ENCODE results near the gene KDM2A.
A peak's percentile ranks its signal among the peaks of the same experiment; 100 is the strongest.
"Not testable (repeated sequence)": the region's sequence is repeated elsewhere in the genome, so short reads cannot be mapped to it uniquely, and the experiment has no call there.

Gene KDM2A

DNA sequence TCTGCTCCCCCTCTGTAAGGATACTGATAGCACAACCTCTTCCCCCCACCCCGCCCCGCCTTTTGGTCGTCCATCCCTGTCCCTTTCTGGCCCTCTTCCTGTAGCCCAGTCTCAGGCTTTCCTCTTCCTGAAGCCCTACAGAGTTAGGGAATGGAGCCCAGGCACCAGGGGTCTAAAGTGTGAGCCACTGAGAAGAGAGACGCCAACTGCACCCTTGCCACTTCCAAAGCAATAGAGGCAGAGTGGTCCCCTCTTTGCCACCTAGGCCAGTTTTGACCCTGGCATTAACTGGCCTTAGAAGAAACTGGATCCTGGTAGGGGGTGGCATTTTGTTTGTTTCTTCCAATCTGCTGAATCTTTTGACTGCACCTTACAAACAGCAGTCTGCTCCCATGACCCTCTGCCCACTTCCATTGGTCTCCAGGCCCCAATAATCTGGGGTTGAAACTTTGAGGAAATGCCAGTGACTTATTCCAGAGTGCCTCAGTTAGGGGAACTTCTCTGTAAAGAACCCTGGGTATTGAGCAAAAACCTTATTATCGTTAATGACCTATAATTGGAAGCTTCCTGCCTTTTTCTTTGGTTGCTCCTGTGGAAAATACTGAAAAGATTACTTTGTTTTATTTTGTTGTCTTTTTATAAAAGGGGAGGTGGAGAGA is 137.5 kb downstream of the KDM2A start:
- Histone ChIP-seq H3K9me3 (ENCODE audit: control insufficient read depth, low read length) (no peaks in the 10 kb centered on the region), H4K91ac (ENCODE audit: low read length) (no peak overlapping the region), H3K14ac (ENCODE audit: low read length in 2 of 2) (no peak overlapping the region), H2BK15ac (ENCODE audit: low read depth, poor library complexity, severe bottlenecking) (no peak overlapping the region), H3K4me2 (ENCODE audit: low read length, poor library complexity, severe bottlenecking) (no peak overlapping the region), H3K23ac (ENCODE audit: low read length in 2 of 2) (no peak overlapping the region), H3K27me3 (ENCODE audit: control insufficient read depth in 1 of 2, insufficient read depth in 1 of 2, low read length in 2 of 2) (no peaks in the 10 kb centered on the region), H3K27ac (ENCODE audit: low read length, poor library complexity, severe bottlenecking) (no peak overlapping the region), H3K4me1 (ENCODE audit: control insufficient read depth, insufficient read depth, low read depth, low read length) (peaks cover 3% of the 10 kb centered on the region), H3K79me1 (replicated peaks; ENCODE audit: low read length, poor library complexity, severe bottlenecking) (peaks cover 25% of the 10 kb centered on the region), H3K18ac (ENCODE audit: low read depth in 1 of 2, low read length in 2 of 2) (no peak overlapping the region), H3K4me3 (ENCODE audit: insufficient read depth in 1 of 2, low read depth in 1 of 2, low read length in 2 of 2) (no peak overlapping the region), H2BK12ac (ENCODE audit: low read length in 2 of 2) (no peak overlapping the region), H3K4ac (ENCODE audit: low read depth in 1 of 2, low read length in 2 of 2) (no peak overlapping the region), H2AK5ac (ENCODE audit: low read length, severe bottlenecking) (no peak overlapping the region), H2BK120ac (ENCODE audit: low read depth, low read length) (no peak overlapping the region), H3K36me3 (ENCODE audit: control insufficient read depth in 1 of 2, insufficient read depth in 2 of 2, low read depth in 1 of 2, low read length in 2 of 2) (peaks cover 56 to 60% of the 10 kb centered on the region in 2 experiments), H3K9ac (ENCODE audit: low read length) (no peak overlapping the region), H4K8ac (ENCODE audit: low read length) (no peak overlapping the region), H2BK5ac (ENCODE audit: low read depth, low read length, poor library complexity, severe bottlenecking) (no peak overlapping the region), H2AFZ (ENCODE audit: low read depth, low read length) (no peak overlapping the region)
- DNase-seq, result no peak
- 91% methylated on average over 5 of the region's 5 CpGs for WGBS

DNA sequence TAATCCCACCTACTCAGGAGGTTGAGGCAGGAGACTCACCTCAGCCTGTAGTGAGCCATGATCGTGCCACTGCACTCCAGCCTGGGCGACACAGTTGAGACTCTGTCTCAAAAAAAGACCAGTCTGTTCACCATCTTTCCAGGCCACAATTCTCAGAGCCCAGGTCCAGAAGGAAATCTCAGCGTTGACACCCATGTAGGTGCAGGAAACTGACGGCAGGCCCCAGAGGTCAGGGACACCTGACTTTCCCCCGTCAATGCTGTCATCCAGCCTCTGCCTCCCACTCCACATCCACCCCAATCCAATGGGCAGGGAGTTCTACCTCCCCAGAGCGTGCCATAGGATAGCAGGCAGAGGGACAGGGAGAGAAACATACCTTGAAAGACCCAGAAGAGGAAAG is 141.3 kb downstream of the KDM2A start:
- H3K36me3 ChIP-seq (ENCODE audit: control insufficient read depth in 1 of 2, insufficient read depth in 2 of 2, low read depth in 1 of 2, low read length in 2 of 2), result peaks cover 22 to 24% of the 10 kb centered on the region in 2 experiments
- WGBS, result 86% methylated on average over 5 of the region's 6 CpGs
- H3K27ac ChIP-seq (ENCODE audit: low read length, poor library complexity, severe bottlenecking), result no peak overlapping the region
- H3K27me3 ChIP-seq (ENCODE audit: control insufficient read depth in 1 of 2, insufficient read depth in 1 of 2, low read length in 2 of 2), result no peaks in the 10 kb centered on the region
- no peak for DNase-seq
- H3K23ac ChIP-seq (ENCODE audit: low read length in 2 of 2), result no peak overlapping the region
- H2BK12ac ChIP-seq (ENCODE audit: low read length in 2 of 2), result peak overlapping the region in 1 of 2 experiments; percentile 15
- H3K4ac ChIP-seq (ENCODE audit: low read depth in 1 of 2, low read length in 2 of 2), result no peak overlapping the region
- H3K4me3 ChIP-seq (ENCODE audit: insufficient read depth in 1 of 2, low read depth in 1 of 2, low read length in 2 of 2), result no peak overlapping the region
- no peak overlapping the region for H2BK120ac ChIP-seq (ENCODE audit: low read depth, low read length)
- no peak overlapping the region for H3K18ac ChIP-seq (ENCODE audit: low read depth in 1 of 2, low read length in 2 of 2)
- H2BK5ac ChIP-seq (ENCODE audit: low read depth, low read length, poor library complexity, severe bottlenecking), result no peak overlapping the region
- peaks cover 12% of the 10 kb centered on the region for H3K79me1 ChIP-seq (replicated peaks; ENCODE audit: low read length, poor library complexity, severe bottlenecking)
- no peaks in the 10 kb centered on the region for H3K9me3 ChIP-seq (ENCODE audit: control insufficient read depth, low read length)
- H2BK15ac ChIP-seq (ENCODE audit: low read depth, poor library complexity, severe bottlenecking), result no peak overlapping the region
- no peak overlapping the region for H4K8ac ChIP-seq (ENCODE audit: low read length)
- no peak overlapping the region for H2AK5ac ChIP-seq (ENCODE audit: low read length, severe bottlenecking)
- peaks cover 9% of the 10 kb centered on the region for H3K4me1 ChIP-seq (ENCODE audit: control insufficient read depth, insufficient read depth, low read depth, low read length)
- H3K14ac ChIP-seq (ENCODE audit: low read length in 2 of 2), result no peak overlapping the region
- H4K91ac ChIP-seq (ENCODE audit: low read length), result no peak overlapping the region
- H3K9ac ChIP-seq (ENCODE audit: low read length), result no peak overlapping the region
- no peak overlapping the region for H3K4me2 ChIP-seq (ENCODE audit: low read length, poor library complexity, severe bottlenecking)
- H2AFZ ChIP-seq (ENCODE audit: low read depth, low read length), result no peak overlapping the region

DNA sequence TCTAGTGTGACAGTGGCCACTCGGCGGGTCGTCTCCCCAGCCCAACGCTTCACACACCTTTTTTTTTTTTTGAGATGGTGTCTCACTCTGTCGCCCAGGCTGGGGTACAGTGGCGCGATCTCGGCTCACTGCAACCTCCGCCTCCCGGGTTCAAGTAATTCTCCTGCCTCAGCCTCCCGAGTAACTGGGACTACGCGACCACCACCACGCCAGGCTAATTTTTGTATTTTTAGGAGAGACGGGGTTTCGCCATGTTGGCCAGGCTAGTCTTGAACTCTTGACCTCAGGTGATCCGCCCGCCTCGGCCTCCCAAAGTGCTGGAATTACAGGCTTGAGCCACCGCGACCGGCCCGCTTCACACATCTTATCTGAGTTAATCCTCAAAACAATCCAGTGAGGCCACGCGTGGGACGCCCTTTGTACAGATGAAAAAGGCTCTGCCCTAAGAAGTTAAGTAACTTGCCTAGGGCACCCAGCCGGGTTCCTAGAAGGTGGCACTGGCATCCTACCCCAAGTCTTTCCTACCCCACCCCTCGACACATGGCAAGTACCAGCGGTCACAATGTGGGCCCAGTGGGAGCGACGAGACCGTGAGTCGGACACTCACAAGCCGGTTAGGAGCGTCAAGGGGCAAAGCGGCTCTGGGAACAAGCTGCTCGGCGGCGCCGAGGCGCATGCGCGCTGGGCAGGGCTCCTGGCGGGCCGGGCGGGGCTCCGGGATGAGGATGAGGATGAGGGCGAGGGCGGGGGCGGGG is 142.0 kb downstream of the KDM2A start:
- H3K9me3 ChIP-seq (ENCODE audit: control insufficient read depth, low read length); H2AK5ac ChIP-seq (ENCODE audit: low read length, severe bottlenecking); H4K91ac ChIP-seq (ENCODE audit: low read length); H3K27me3 ChIP-seq (ENCODE audit: control insufficient read depth in 1 of 2, insufficient read depth in 1 of 2, low read length in 2 of 2); H3K79me1 ChIP-seq (replicated peaks; ENCODE audit: low read length, poor library complexity, severe bottlenecking); H2BK15ac ChIP-seq (ENCODE audit: low read depth, poor library complexity, severe bottlenecking); H3K23ac ChIP-seq (ENCODE audit: low read length in 2 of 2); H2BK120ac ChIP-seq (ENCODE audit: low read depth, low read length); H2BK5ac ChIP-seq (ENCODE audit: low read depth, low read length, poor library complexity, severe bottlenecking); H3K27ac ChIP-seq (ENCODE audit: low read length, poor library complexity, severe bottlenecking): not testable (repeated sequence)
- peak overlapping the region; percentile 22 to 77 for H3K4me3 ChIP-seq (ENCODE audit: insufficient read depth in 1 of 2, low read depth in 1 of 2, low read length in 2 of 2)
- peak overlapping the region; percentile 14 to 73 for H3K18ac ChIP-seq (ENCODE audit: low read depth in 1 of 2, low read length in 2 of 2)
- H3K4me1 ChIP-seq (ENCODE audit: control insufficient read depth, insufficient read depth, low read depth, low read length), result peaks cover 13% of the 10 kb centered on the region
- H2BK12ac ChIP-seq (ENCODE audit: low read length in 2 of 2), result peak overlapping the region in 1 of 2 experiments; percentile 33
- peaks cover 16 to 18% of the 10 kb centered on the region in 2 experiments for H3K36me3 ChIP-seq (ENCODE audit: control insufficient read depth in 1 of 2, insufficient read depth in 2 of 2, low read depth in 1 of 2, low read length in 2 of 2)
- H3K9ac ChIP-seq (ENCODE audit: low read length), result peak overlapping the region; percentile 78
- H3K14ac ChIP-seq (ENCODE audit: low read length in 2 of 2), result peak overlapping the region in 1 of 2 experiments; percentile 84
- WGBS, result 47% methylated on average over 49 of the region's 50 CpGs
- H2AFZ ChIP-seq (ENCODE audit: low read depth, low read length), result peak overlapping the region; percentile 91
- peak overlapping the region; percentile 57 for H4K8ac ChIP-seq (ENCODE audit: low read length)
- H3K4me2 ChIP-seq (ENCODE audit: low read length, poor library complexity, severe bottlenecking), result peak overlapping the region; percentile 65
- peak; percentile 66 for DNase-seq
- H3K4ac ChIP-seq (ENCODE audit: low read depth in 1 of 2, low read length in 2 of 2), result peak overlapping the region; percentile 29 to 47

DNA sequence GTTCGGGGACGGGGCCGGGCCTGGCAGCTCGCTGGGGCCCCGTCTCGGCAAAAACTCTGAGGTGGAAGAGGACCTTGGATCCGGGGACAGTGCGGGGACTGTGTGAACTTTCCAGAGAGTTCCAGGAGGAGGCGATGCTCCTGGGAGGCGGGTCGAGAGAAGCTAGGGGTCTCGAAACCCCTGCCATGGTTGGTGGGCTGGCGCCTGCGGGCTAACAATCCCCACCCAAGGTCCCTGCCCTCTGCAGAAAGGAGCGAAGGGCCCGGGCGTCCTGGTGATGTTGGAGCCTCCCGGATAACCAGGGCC is 142.5 kb downstream of the KDM2A start:
- Histone ChIP-seq H3K9me3 (ENCODE audit: control insufficient read depth, low read length) (no peaks in the 10 kb centered on the region), H2BK120ac (ENCODE audit: low read depth, low read length) (no peak overlapping the region), H3K14ac (ENCODE audit: low read length in 2 of 2) (no peak overlapping the region), H3K23ac (ENCODE audit: low read length in 2 of 2) (no peak overlapping the region), H3K4ac (ENCODE audit: low read depth in 1 of 2, low read length in 2 of 2) (no peak overlapping the region), H3K18ac (ENCODE audit: low read depth in 1 of 2, low read length in 2 of 2) (peak overlapping the region in 1 of 2 experiments; percentile 5), H3K27ac (ENCODE audit: low read length, poor library complexity, severe bottlenecking) (no peak overlapping the region), H3K4me1 (ENCODE audit: control insufficient read depth, insufficient read depth, low read depth, low read length) (peaks cover 14% of the 10 kb centered on the region), H2AFZ (ENCODE audit: low read depth, low read length) (peak overlapping the region; percentile 29), H2BK5ac (ENCODE audit: low read depth, low read length, poor library complexity, severe bottlenecking) (no peak overlapping the region), H2BK12ac (ENCODE audit: low read length in 2 of 2) (no peak overlapping the region), H4K91ac (ENCODE audit: low read length) (no peak overlapping the region), H2AK5ac (ENCODE audit: low read length, severe bottlenecking) (no peak overlapping the region), H3K27me3 (ENCODE audit: control insufficient read depth in 1 of 2, insufficient read depth in 1 of 2, low read length in 2 of 2) (no peaks in the 10 kb centered on the region), H3K4me3 (ENCODE audit: insufficient read depth in 1 of 2, low read depth in 1 of 2, low read length in 2 of 2) (peak overlapping the region in 1 of 2 experiments; percentile 56), H4K8ac (ENCODE audit: low read length) (peak overlapping the region; percentile 53), H3K4me2 (ENCODE audit: low read length, poor library complexity, severe bottlenecking) (peak overlapping the region; percentile 52), H3K79me1 (replicated peaks; ENCODE audit: low read length, poor library complexity, severe bottlenecking) (peaks cover 4% of the 10 kb centered on the region), H3K9ac (ENCODE audit: low read length) (peak overlapping the region; percentile 25), H2BK15ac (ENCODE audit: low read depth, poor library complexity, severe bottlenecking) (no peak overlapping the region), H3K36me3 (ENCODE audit: control insufficient read depth in 1 of 2, insufficient read depth in 2 of 2, low read depth in 1 of 2, low read length in 2 of 2) (peaks cover 10 to 13% of the 10 kb centered on the region in 2 experiments)
- WGBS, result 19% methylated on average over 13 of the region's 18 CpGs
- no peak for DNase-seq

Measured in mesenchymal stem cell (in vitro differentiated cells and primary cell).